Neural cell (in vitro differentiated cells): ENCODE measurements around the gene HOXA5. TPM values are rescaled to one million over a fixed set of nuclear protein-coding genes. Genes with fewer than 3 reads are reported as not detected.

Experiments
- H2AFZ ChIP-seq: fragments of 200-600, 300-800 bp; sonication (generic), shearing (Covaris generic); 2 replicates; pipeline ENCODE4 v1.6.0; 2014; ENCODE audit warnings: low read depth, mild to moderate bottlenecking, antibody characterized with exemption, low read length, moderate library complexity
- H3F3A ChIP-seq: fragments of 200-600 bp; shearing (Covaris generic); 2 replicates; pipeline ENCODE4 v1.6.1; 2016; ENCODE audit warnings: mild to moderate bottlenecking, moderate library complexity, mixed read lengths, antibody characterized with exemption, low read length; ENCODE audit not compliant: insufficient read depth, poor library complexity, severe bottlenecking
- H3K27ac ChIP-seq: fragments of 200-600, 300-800 bp; sonication (generic), shearing (Covaris generic); 2 replicates; pipeline ENCODE4 v1.5.1; 2014; ENCODE audit warnings: mild to moderate bottlenecking, low read length, moderate library complexity
- H3K27me3 ChIP-seq: fragments of 300-800, 200-600 bp; sonication (generic), shearing (Covaris generic); 2 replicates; pipeline ENCODE4 v1.6.0; 2014; ENCODE audit warnings: mild to moderate bottlenecking, low read depth, low read length, moderate library complexity; ENCODE audit not compliant: insufficient read depth
- H3K36me3 ChIP-seq: fragments of 300-800, 200-600 bp; sonication (generic), shearing (Covaris generic); 2 replicates; pipeline ENCODE4 v1.5.1; 2014; ENCODE audit warnings: mild to moderate bottlenecking, antibody characterized with exemption, low read length, moderate library complexity; ENCODE audit not compliant: insufficient read depth
- H3K4me2 ChIP-seq: fragments of 300-800, 200-600 bp; sonication (generic), shearing (Covaris generic); 2 replicates; pipeline ENCODE4 v1.6.0; 2014; ENCODE audit warnings: mild to moderate bottlenecking, low read length
- H3K4me3 ChIP-seq: fragments of 300-800, 200-600 bp; sonication (generic), shearing (Covaris generic); 2 replicates; pipeline ENCODE4 v1.5.1; 2014; ENCODE audit warnings: mild to moderate bottlenecking, low read length, moderate library complexity
- H3K79me2 ChIP-seq: fragments of 200-600 bp; shearing (Covaris generic); replicated peaks from 2 replicates; pipeline ENCODE4 v1.6.0; 2014; ENCODE audit warnings: mild to moderate bottlenecking, low read length, moderate library complexity; ENCODE audit not compliant: insufficient read depth
- H3K9ac ChIP-seq: fragments of 300-800, 200-600 bp; sonication (generic), shearing (Covaris generic); 2 replicates; pipeline ENCODE4 v1.6.1; 2016; ENCODE audit warnings: mild to moderate bottlenecking, low read length, mixed read lengths
- H3K9me2 ChIP-seq: fragments of 200-600 bp; shearing (Covaris generic); 2 replicates; pipeline ENCODE4 v1.6.1; 2016; ENCODE audit warnings: mild to moderate bottlenecking, low read length, mixed read lengths; ENCODE audit not compliant: insufficient read depth
- H3K9me3 ChIP-seq: fragments of 200-600, 300-800 bp; sonication (generic), shearing (Covaris generic); 2 replicates; pipeline ENCODE4 v1.6.1; 2016; ENCODE audit warnings: mild to moderate bottlenecking, mixed run types, low read length, moderate library complexity, mixed read lengths
- H4K20me1 ChIP-seq: fragments of 200-600 bp; shearing (Covaris generic); 2 replicates; pipeline ENCODE4 v1.6.1; 2016; ENCODE audit warnings: mild to moderate bottlenecking, mixed run types; ENCODE audit not compliant: insufficient read depth
- EP300 ChIP-seq: fragments of 450-650 bp; conservative IDR thresholded peaks from 2 replicates; pipeline ENCODE4 v1.6.1; 2014; ENCODE audit warnings: antibody characterized with exemption, mild to moderate bottlenecking, moderate library complexity; ENCODE audit not compliant: poor library complexity, severe bottlenecking
- EZH2 ChIP-seq: fragments of 200-600, 300-800 bp; shearing (Covaris generic), sonication (generic); IDR thresholded peaks from 2 replicates; pipeline ENCODE4 v1.6.1; 2014; ENCODE audit warnings: antibody characterized with exemption, low read length, borderline replicate concordance, mild to moderate bottlenecking; ENCODE audit not compliant: insufficient read depth, poor library complexity, severe bottlenecking
- MXI1 ChIP-seq: fragments of 450-650 bp; conservative IDR thresholded peaks from 2 replicates; pipeline ENCODE4 v1.6.1; 2014; ENCODE audit warnings: antibody characterized with exemption, mild to moderate bottlenecking; ENCODE audit not compliant: poor library complexity, severe bottlenecking
- POLR2AphosphoS5 ChIP-seq: IDR thresholded peaks from 2 replicates; pipeline ENCODE4 v1.6.1; 2012
- RAD21 ChIP-seq: fragments of 450-650 bp; conservative IDR thresholded peaks from 2 replicates; pipeline ENCODE4 v1.6.1; 2014; ENCODE audit warnings: antibody characterized with exemption, mild to moderate bottlenecking, moderate library complexity
- SMC3 ChIP-seq: fragments of 450-650 bp; conservative IDR thresholded peaks from 2 replicates; pipeline ENCODE4 v1.6.1; 2014; ENCODE audit warnings: antibody characterized with exemption, mild to moderate bottlenecking, moderate library complexity; ENCODE audit not compliant: poor library complexity
- TAF1 ChIP-seq: IDR thresholded peaks from 2 replicates; pipeline ENCODE4 v1.6.1; 2012; ENCODE audit warnings: low read depth
- polyA plus RNA-seq: library from polyadenylated mRNA; depleted of rRNA; stranded (reverse); fragments of >200 nt; gene quantifications from 2 replicates; pipeline ENCODE4 v1.2.3, GENCODE V29; 2014
- TF ChIP-seq, protein P1 (sequence below): IDR thresholded peaks from 2 replicates; pipeline ENCODE4 v1.6.1; 2012; ENCODE audit warnings: borderline replicate concordance
- TF ChIP-seq, protein P2 (sequence below): fragments of 450-650 bp; IDR thresholded peaks from 2 replicates; pipeline ENCODE4 v1.5.1; 2014; ENCODE audit warnings: antibody characterized with exemption, mild to moderate bottlenecking, moderate library complexity; ENCODE audit not compliant: poor library complexity, severe bottlenecking

The HOXA5 gene
- polyA plus RNA-seq, 1 donor from 2014 or later: not detected

DNA sequence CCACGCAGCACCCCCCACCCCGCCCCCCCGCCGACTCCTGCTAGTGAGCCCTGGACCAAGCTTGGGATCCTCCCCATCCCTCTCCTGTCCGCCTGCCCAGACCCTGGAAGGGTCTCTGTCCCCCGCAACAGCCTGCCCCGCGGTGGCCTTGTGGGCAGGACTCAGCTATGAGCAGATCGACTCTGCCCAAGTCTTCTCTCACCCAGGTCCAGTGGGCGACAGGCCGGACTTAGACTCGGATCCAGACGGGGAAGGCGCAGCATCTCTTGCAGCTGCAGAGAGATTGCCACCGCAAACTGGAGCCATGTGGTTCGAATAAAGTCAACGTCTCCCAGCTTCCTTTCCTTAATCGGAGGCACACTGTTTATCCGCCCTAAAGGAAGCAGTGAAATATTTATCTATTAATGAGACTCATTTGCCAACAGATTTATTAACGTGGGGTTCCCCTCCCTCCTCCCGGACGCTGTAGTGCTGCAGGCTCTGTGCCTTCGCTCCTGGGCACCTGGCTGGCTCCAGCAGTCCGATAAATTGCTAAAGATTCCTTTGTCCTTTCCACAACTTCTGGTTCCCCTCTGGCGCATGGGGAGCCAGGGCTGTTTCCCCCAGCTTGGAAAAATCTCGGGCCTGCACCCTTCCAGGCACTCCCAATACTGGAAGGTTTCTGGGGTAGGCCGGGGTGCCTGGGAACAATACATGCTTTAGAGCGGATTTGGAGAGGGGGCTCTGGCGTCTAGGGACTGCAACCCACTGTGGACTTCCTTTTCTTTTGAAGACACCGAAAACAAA is 13.6 kb upstream of the HOXA5 start:
- TF ChIP-seq, protein P1, sequence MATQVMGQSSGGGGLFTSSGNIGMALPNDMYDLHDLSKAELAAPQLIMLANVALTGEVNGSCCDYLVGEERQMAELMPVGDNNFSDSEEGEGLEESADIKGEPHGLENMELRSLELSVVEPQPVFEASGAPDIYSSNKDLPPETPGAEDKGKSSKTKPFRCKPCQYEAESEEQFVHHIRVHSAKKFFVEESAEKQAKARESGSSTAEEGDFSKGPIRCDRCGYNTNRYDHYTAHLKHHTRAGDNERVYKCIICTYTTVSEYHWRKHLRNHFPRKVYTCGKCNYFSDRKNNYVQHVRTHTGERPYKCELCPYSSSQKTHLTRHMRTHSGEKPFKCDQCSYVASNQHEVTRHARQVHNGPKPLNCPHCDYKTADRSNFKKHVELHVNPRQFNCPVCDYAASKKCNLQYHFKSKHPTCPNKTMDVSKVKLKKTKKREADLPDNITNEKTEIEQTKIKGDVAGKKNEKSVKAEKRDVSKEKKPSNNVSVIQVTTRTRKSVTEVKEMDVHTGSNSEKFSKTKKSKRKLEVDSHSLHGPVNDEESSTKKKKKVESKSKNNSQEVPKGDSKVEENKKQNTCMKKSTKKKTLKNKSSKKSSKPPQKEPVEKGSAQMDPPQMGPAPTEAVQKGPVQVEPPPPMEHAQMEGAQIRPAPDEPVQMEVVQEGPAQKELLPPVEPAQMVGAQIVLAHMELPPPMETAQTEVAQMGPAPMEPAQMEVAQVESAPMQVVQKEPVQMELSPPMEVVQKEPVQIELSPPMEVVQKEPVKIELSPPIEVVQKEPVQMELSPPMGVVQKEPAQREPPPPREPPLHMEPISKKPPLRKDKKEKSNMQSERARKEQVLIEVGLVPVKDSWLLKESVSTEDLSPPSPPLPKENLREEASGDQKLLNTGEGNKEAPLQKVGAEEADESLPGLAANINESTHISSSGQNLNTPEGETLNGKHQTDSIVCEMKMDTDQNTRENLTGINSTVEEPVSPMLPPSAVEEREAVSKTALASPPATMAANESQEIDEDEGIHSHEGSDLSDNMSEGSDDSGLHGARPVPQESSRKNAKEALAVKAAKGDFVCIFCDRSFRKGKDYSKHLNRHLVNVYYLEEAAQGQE: no peak
- no peak for TF ChIP-seq EZH2
- TF ChIP-seq SMC3: no peak
- TF ChIP-seq TAF1: no peak
- no peak for TF ChIP-seq POLR2AphosphoS5
- TF ChIP-seq MXI1: no peak
- TF ChIP-seq, protein P2, sequence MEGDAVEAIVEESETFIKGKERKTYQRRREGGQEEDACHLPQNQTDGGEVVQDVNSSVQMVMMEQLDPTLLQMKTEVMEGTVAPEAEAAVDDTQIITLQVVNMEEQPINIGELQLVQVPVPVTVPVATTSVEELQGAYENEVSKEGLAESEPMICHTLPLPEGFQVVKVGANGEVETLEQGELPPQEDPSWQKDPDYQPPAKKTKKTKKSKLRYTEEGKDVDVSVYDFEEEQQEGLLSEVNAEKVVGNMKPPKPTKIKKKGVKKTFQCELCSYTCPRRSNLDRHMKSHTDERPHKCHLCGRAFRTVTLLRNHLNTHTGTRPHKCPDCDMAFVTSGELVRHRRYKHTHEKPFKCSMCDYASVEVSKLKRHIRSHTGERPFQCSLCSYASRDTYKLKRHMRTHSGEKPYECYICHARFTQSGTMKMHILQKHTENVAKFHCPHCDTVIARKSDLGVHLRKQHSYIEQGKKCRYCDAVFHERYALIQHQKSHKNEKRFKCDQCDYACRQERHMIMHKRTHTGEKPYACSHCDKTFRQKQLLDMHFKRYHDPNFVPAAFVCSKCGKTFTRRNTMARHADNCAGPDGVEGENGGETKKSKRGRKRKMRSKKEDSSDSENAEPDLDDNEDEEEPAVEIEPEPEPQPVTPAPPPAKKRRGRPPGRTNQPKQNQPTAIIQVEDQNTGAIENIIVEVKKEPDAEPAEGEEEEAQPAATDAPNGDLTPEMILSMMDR: no peak
- Histone ChIP-seq H2AFZ (no peak overlapping the region), H3K27me3 (peaks cover 99% of the 10 kb centered on the region), H3K27ac (no peak overlapping the region), H3K36me3 (no peaks in the 10 kb centered on the region), H3F3A (no peaks in the 10 kb centered on the region), H3K9me2 (no peaks in the 10 kb centered on the region), H3K4me2 (no peak overlapping the region), H4K20me1 (no peaks in the 10 kb centered on the region), H3K4me3 (no peak overlapping the region), H3K9ac (no peak overlapping the region), H3K9me3 (peaks cover 32% of the 10 kb centered on the region), H3K79me2 (no peaks in the 10 kb centered on the region)

DNA sequence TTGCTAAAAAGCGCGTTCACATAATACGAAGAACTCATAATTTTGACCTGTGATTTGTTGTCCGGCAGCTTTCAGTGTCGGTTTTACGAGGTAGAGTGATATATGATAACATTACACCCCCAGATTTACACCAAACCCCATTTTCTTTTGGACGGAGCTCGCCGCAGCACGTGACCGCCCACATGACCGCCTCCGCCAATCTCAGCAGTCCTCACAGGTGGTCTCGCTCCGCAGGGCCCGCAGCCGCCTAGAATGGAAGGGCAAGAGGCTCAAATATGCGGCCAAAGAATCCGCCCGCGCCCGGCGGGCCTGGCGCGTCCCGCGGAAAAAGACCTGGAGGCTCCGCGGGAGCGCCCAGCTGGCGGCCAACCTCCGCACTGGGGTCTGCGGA is 13.0 kb upstream of the HOXA5 start, which contains the start of gene HOXA7:
HOXA7 (minus strand) TSS at position 168 of the 391 bp plus-strand sequence; CDS start at position 38, 130 bp downstream.
- H3K4me2 ChIP-seq: no peak within 1 kb of the TSS
- H2AFZ ChIP-seq: no peak within 1 kb of the TSS
- H3K27me3 ChIP-seq: peaks cover 99% of the 10 kb centered on the region
- H3K9ac ChIP-seq: no peak within 1 kb of the TSS
- no peaks in the 10 kb centered on the region for H3K9me2 ChIP-seq
- H3K9me3 ChIP-seq: peaks cover 37% of the 10 kb centered on the region
- peak within 1 kb of the TSS; percentile 25 for H3K4me3 ChIP-seq
- TF ChIP-seq POLR2AphosphoS5 (no peak), EP300 (no peak), TAF1 (no peak), RAD21 (no peak), EZH2 (no peak), SMC3 (no peak), MXI1 (no peak)
- TF ChIP-seq, protein P2: no peak
- TF ChIP-seq, protein P1: no peak
- no peaks in the 10 kb centered on the region for H3K79me2 ChIP-seq
- H3F3A ChIP-seq: no peaks in the 10 kb centered on the region
- H3K36me3 ChIP-seq: no peaks in the 10 kb centered on the region
- H4K20me1 ChIP-seq: no peaks in the 10 kb centered on the region
- no peak within 1 kb of the TSS for H3K27ac ChIP-seq
